ENCODE results near the gene MAVS.

DNA sequence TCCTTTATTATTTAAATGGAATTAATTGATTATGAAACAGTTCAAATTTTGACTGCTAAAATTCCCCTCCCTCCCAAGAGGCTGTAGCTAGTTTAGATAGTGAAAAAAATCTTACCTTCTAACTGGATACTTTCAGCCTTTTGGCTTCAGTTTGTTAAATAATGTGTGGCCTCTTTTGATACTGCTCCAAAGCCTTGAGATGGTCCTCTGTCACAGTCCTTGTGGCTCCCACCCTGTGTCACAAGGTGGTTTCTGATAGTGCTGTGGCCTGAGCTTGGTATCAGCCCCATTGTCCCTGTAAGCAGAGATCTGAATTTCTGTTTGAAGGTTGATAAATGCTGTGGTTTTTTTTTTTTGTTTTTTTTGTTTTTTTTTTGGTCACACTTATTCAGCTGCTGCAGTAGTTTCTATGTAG, 63.3 kb downstream of the MAVS start:
- TF ChIP-seq ZFP3 (CRISPR knock-in tag; IDR thresholded peaks at IDR 0.05) (no peak), PPARA (CRISPR knock-in tag; IDR thresholded peaks at IDR 0.05; ENCODE audit: borderline replicate concordance) (no peak), ESRRG (CRISPR knock-in tag; IDR thresholded peaks at IDR 0.05) (no peak), ARNTL (CRISPR knock-in tag; IDR thresholded peaks at IDR 0.05; ENCODE audit: borderline replicate concordance, low read depth) (no peak)
